Adipocyte (in vitro differentiated cells): ENCODE data around the gene FAM168A.
"Not testable (repeated sequence)": the region's sequence is repeated elsewhere in the genome, so short reads cannot be mapped to it uniquely, and the experiment has no call there.

Source experiments
- DNase-seq: peaks from one replicate; pipeline ENCODE4 v3.0.0-alpha.2; 2015; ENCODE audit warnings: low read depth
- H3K27me3 ChIP-seq: replicated peaks from 2 replicates; pipeline ENCODE4 v1.7.0; 2013; ENCODE audit warnings: mild to moderate bottlenecking, low read length, moderate library complexity; ENCODE audit not compliant: control insufficient read depth, insufficient read depth
- H3K36me3 ChIP-seq: 2 replicates; pipeline ENCODE4 v1.7.0; 2013; ENCODE audit warnings: low read length, mild to moderate bottlenecking, moderate library complexity; ENCODE audit not compliant: control insufficient read depth, insufficient read depth, severe bottlenecking
- H3K4me1 ChIP-seq: 2 replicates; pipeline ENCODE4 v1.7.0; 2013; ENCODE audit warnings: mild to moderate bottlenecking, low read length, moderate library complexity; ENCODE audit not compliant: control insufficient read depth, insufficient read depth
- H3K4me3 ChIP-seq: 2 replicates; pipeline ENCODE4 v1.7.0; 2013; ENCODE audit warnings: mild to moderate bottlenecking, low read length, moderate library complexity
- H3K9ac ChIP-seq: 2 replicates; pipeline ENCODE4 v1.7.0; 2013; ENCODE audit warnings: mild to moderate bottlenecking, low read length, moderate library complexity
- H3K9me3 ChIP-seq: 2 replicates; pipeline ENCODE4 v1.7.0; 2013; ENCODE audit warnings: mild to moderate bottlenecking, low read length, moderate library complexity; ENCODE audit not compliant: control insufficient read depth

Gene FAM168A

DNA sequence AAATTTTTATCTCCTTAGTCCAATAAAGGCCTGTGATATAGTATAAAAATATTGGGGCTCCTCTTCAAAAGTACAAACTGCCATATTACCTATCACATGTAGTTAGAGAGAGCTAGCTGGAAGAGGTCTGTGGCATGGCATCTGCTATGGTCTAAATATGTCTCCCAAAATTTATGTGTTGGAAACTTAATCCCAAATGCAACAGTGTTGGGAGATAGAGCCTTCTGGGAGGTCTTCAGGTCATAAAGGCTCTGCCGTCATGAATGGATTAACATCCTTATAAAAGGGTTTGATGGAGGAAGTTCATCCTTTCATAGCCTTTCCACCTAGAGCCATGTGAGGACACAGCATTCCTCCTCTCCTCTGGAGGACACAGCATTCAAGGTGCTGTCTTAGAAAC lies 116.3 kb downstream of the FAM168A start:
- no peak overlapping the region for H3K9ac ChIP-seq
- no peak overlapping the region for H3K4me3 ChIP-seq
- H3K9me3 ChIP-seq: peaks cover 7% of the 10 kb centered on the region
- peaks cover 8% of the 10 kb centered on the region for H3K4me1 ChIP-seq
- H3K27me3 ChIP-seq: no peaks in the 10 kb centered on the region
- no peak for DNase-seq
- no peaks in the 10 kb centered on the region for H3K36me3 ChIP-seq

DNA sequence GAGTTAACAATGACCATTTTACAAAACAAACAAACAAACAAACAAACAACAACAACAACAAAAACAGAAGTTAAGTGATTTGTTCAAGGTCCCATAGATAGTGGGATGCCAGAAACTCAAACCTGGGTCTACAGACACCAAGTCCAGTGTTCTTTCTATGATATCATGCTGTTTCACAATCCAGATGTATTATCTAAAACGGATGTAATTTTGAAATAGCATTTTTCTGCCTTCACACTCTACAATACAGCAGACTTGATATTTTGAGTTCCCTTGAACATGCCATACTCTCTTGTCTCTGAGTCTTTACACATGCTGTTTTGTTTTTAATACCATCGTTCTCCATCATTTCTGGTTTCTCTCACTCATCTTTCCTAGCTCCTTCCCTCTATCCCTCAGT lies 117.2 kb downstream of the FAM168A start:
- DNase-seq: peak; percentile 45
- H3K4me3 ChIP-seq: no peak overlapping the region
- H3K4me1 ChIP-seq: peaks cover 8% of the 10 kb centered on the region
- no peaks in the 10 kb centered on the region for H3K36me3 ChIP-seq
- no peak overlapping the region for H3K9ac ChIP-seq
- H3K27me3 ChIP-seq: no peaks in the 10 kb centered on the region
- peaks cover 7% of the 10 kb centered on the region for H3K9me3 ChIP-seq

DNA sequence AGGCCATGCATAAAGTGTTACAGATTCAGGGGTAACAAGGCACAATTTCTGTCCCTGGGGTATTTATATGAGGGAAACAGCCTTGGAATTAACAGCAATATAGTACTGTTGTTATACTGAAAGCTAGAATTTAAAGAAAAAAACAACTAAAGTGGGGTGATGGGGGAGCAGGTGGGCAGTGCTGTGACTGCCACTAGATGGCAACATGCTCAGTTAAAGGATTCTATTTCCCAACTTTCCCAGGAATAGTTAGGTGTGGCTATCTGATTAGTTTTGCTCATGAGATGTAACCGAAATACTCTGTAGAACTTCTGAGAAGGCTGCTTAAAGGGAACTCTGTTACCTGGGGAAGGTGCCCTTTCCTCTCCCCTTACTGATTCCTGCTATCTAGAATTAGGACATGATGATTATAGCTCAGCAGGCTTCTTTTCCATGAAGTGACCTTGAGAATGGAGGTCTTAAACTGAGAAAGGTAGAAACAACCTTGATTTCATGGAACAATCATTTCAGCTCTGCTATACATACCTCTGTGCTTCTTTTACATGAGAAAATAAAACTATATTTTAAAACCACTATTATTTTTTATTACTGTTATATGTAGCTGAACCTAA lies 119.1 kb downstream of the FAM168A start:
- peaks cover 7% of the 10 kb centered on the region for H3K9me3 ChIP-seq
- peak; percentile 63 for DNase-seq
- H3K4me1 ChIP-seq: peaks cover 8% of the 10 kb centered on the region
- H3K4me3 ChIP-seq: no peak overlapping the region
- no peaks in the 10 kb centered on the region for H3K27me3 ChIP-seq
- H3K36me3 ChIP-seq: no peaks in the 10 kb centered on the region
- no peak overlapping the region for H3K9ac ChIP-seq

DNA sequence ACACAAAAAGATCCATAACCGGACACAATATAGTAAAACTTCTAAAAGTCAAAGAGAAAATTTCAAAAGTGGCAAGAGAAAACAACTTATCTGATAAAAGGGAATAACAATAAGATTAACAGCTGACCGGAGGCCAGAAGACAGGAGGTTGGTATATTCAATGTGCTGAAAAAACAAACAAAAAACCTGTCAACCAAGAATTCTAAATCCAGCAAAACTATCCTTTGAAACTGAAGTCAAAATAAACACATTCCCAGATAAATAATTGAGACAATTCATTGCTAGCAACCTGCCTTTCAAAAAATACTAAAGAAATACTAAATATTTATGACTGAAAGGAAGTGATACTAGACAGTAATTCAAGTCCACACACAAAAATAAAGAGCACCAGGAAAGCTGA lies 120.4 kb downstream of the FAM168A start:
- H3K27me3 ChIP-seq: no peaks in the 10 kb centered on the region
- no peak for DNase-seq
- H3K4me3 ChIP-seq: no peak overlapping the region
- no peaks in the 10 kb centered on the region for H3K36me3 ChIP-seq
- H3K9ac ChIP-seq: no peak overlapping the region
- peaks cover 7% of the 10 kb centered on the region for H3K9me3 ChIP-seq
- H3K4me1 ChIP-seq: peaks cover 8% of the 10 kb centered on the region

DNA sequence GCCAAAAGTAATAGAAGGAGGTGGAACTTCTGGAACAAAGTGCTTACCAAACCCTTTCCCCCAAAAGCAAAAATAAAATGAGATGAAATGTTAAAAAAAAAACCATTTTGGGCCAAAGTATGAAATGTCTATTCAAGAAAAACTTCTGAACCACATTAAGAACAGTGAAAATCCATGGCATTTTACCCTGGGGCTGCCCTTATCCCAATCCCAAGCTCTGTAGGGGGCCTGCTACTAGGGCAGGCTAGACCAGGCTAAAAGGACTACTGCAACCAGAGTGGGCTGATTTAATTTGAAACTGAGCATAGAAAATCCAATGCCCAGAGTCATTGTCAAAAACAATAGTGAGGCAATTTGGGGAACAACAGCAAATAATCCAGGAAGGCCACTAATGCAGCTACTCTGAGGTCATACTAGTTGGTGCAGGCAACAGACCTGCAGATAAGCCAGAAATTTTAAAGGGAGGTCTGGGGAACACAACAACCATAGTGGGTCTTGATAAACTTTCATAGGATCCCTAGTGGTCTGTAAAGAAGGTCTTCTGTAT lies 122.3 kb downstream of the FAM168A start:
- Histone ChIP-seq H3K4me3 (no peak overlapping the region), H3K27me3 (no peaks in the 10 kb centered on the region), H3K4me1 (peaks cover 2% of the 10 kb centered on the region), H3K9me3 (peaks cover 7% of the 10 kb centered on the region), H3K9ac (no peak overlapping the region), H3K36me3 (no peaks in the 10 kb centered on the region)
- DNase-seq: no peak

DNA sequence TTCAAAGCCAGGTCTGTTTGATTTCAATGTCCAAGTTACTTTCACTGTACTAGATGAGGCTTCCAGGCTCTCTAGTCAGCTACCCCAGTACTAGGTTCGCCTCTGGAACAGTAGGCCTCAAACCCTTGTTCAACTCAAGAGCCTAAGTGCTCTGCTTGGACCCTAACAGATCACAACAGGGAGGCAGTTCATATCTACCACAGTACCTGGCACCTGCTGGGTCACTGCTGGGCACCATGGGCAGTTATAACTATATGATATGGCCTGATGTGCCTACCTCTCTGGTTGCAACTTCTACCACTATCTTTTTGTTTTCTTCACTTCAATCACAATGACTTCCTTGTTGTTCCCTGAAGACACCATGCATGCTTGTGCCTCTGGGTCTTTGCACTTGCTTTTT lies 124.7 kb downstream of the FAM168A start:
- Histone ChIP-seq H3K9me3 (peaks cover 7% of the 10 kb centered on the region), H3K4me1 (peaks cover 14% of the 10 kb centered on the region), H3K36me3 (no peaks in the 10 kb centered on the region), H3K4me3 (no peak overlapping the region), H3K27me3 (no peaks in the 10 kb centered on the region), H3K9ac (no peak overlapping the region)
- DNase-seq: no peak

DNA sequence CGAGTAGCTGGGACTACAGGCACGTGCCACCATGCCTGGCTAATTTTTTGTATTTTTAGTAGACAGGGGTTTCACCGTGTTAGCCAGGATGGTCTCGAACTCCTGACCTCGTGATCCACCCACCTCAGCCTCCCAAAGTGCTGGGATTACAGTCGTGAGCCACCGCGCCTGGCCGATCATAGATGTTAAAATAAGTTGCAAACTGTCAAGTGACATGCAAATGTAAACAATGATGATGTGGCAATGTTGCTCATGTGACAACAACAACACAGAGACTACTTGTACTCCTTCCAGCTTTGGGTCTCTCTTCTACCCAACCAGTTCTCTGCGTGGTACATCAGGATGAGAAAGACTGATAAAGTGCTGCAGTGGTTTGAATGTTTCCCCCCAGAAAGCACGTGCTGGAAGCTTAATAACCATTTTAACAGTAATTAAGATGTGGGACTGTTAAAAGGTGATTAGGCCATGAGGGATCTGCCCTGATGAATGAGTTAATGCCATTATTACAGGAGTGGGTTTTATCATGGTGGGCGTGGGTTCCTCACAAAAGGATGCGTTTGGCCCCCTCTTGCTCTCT lies 127.8 kb downstream of the FAM168A start:
- not testable (repeated sequence) for DNase-seq, H3K9ac ChIP-seq, H3K36me3 ChIP-seq, H3K9me3 ChIP-seq, H3K4me3 ChIP-seq, H3K27me3 ChIP-seq
- H3K4me1 ChIP-seq: peaks cover 46% of the 10 kb centered on the region

DNA sequence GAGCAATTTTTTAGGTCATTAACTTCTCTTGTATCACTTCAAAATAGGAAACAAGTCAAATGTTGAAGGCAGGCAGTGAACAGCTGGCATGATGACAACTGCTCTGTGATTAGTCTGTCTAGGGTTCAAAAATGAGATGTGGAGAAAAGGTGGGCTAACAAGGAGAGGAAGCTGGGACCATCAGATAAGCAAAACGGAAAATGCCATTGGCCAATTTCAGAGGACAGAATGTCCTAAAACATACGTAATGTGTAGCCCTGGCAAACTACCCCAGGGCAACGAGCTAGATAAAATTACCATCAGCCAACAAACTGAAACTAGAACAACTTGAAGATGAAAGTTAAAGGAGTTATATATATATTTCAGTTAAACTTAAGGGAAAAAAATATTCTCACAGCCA lies 128.5 kb downstream of the FAM168A start:
- peak; percentile 38 for DNase-seq
- Histone ChIP-seq H3K9me3 (no peaks in the 10 kb centered on the region), H3K4me3 (no peak overlapping the region), H3K4me1 (peaks cover 53% of the 10 kb centered on the region), H3K36me3 (no peaks in the 10 kb centered on the region), H3K9ac (no peak overlapping the region), H3K27me3 (no peaks in the 10 kb centered on the region)

DNA sequence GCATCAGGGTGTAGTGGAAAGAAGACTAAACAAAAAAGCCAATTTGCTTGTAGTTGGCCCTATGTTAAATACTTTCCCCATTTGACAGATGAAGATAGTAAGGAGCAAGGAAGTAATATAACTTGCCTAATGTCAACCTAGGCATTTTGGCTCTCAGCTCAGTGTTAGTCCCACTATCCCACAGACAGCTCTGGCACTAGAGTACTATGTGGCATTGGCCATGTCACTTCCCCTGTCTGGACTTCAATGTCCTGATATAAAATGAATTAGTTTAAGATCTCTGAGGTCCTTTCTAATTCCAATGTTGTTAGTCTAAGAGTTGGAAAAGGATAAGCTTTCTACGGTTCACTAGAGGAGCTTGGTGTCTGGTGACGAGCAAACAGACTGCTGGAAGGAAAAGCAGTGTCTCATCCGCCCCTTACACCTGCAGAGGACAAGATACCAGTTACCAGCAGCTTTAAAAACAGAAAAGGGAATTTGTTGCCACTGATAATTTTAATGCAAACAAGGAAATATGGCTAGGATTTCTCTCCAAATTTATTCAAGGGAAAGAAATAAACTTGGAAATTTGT lies 129.2 kb downstream of the FAM168A start:
- no peak for DNase-seq
- Histone ChIP-seq H3K4me1 (peaks cover 60% of the 10 kb centered on the region), H3K27me3 (no peaks in the 10 kb centered on the region), H3K9me3 (no peaks in the 10 kb centered on the region), H3K36me3 (no peaks in the 10 kb centered on the region), H3K9ac (no peak overlapping the region), H3K4me3 (no peak overlapping the region)

DNA sequence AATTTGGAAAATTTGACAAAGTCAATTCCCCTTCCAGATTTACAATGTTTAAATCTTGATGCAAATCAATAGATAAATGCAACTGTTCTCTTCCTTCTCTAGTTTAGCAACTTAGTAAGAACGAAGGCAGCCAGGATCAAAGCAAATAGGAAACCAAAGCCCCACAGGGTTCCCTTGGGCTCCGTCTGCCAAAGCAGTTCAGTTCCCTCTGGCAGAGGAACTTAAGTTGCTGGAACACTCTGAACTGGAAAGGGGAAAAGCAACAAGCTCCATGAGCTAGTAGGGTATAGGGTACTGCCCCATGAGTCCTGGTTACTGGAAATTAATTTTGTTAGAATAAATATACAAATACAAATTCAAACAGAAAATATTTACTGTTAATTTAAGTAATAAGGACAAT lies 130.4 kb downstream of the FAM168A start:
- H3K36me3 ChIP-seq: no peaks in the 10 kb centered on the region
- H3K9ac ChIP-seq: no peak overlapping the region
- peaks cover 69% of the 10 kb centered on the region for H3K4me1 ChIP-seq
- no peaks in the 10 kb centered on the region for H3K9me3 ChIP-seq
- H3K27me3 ChIP-seq: no peaks in the 10 kb centered on the region
- no peak overlapping the region for H3K4me3 ChIP-seq
- no peak for DNase-seq

DNA sequence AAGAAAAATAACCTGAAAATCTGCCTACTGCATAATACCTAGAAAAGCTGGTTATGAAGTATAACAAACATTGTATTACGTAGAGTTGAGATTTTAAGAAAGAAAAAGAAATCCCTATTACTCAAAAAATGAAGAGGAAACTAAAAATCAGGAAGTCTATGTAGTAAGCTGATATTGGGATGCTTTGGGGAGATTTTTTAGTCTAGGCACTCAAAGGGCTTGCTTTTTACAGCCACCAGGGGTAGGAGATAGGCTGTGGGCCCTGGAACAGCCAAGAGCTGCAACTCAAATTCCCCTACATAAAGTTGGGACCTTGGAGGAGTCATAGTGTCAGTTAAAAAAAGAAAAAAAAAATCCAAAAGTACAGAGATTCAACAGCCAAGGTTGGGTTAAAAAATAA lies 131.3 kb downstream of the FAM168A start:
- Histone ChIP-seq H3K9me3 (no peaks in the 10 kb centered on the region), H3K27me3 (no peaks in the 10 kb centered on the region), H3K4me1 (peaks cover 77% of the 10 kb centered on the region), H3K4me3 (no peak overlapping the region), H3K9ac (no peak overlapping the region), H3K36me3 (no peaks in the 10 kb centered on the region)
- DNase-seq: no peak
